GM06990 (cell line): ENCODE measurements around the gene TMEM132A.
A peak's percentile ranks its signal among the peaks of the same experiment; 100 is the strongest.

Experiments used
- DNase-seq: peaks from one replicate; pipeline ENCODE4 v3.0.0-alpha.2; 2011; ENCODE audit not compliant: insufficient read length; ENCODE audit errors: extremely low read depth
- H3K27me3 ChIP-seq: replicated peaks from 2 replicates; pipeline ENCODE4 v1.6.0; 2011; ENCODE audit warnings: low read length; ENCODE audit not compliant: control insufficient read depth, insufficient read depth
- H3K36me3 ChIP-seq: 2 replicates; pipeline ENCODE4 v1.5.1; 2011; ENCODE audit warnings: low read length; ENCODE audit not compliant: control insufficient read depth, insufficient read depth
- H3K4me3 ChIP-seq: replicated peaks from 2 replicates; pipeline ENCODE4 v1.5.1; 2011; ENCODE audit warnings: low read depth, mild to moderate bottlenecking, control low read depth, low read length
- CTCF ChIP-seq: IDR thresholded peaks from 2 replicates; pipeline ENCODE4 v1.5.1; 2011; ENCODE audit warnings: low read length, control low read depth, mild to moderate bottlenecking, inconsistent platforms; ENCODE audit not compliant: insufficient read depth, poor library complexity, severe bottlenecking

The TMEM132A gene

GRCh38 chr11:60946601-60947264 lies 22.5 kb downstream of the TMEM132A start:
- DNase-seq: no peak
- Histone ChIP-seq H3K4me3 (no peak overlapping the region), H3K36me3 (peaks cover 24% of the 10 kb centered on the region), H3K27me3 (no peaks in the 10 kb centered on the region)
- no peak for TF ChIP-seq CTCF

- Histone ChIP-seq H3K27me3 (no peaks in the 10 kb centered on the region), H3K4me3 (no peak overlapping the region), H3K36me3 (peaks cover 16% of the 10 kb centered on the region)
- no peak for DNase-seq
- no peak for TF ChIP-seq CTCF
These were observed 23.4 kb downstream of the TMEM132A start for GRCh38 chr11:60947700-60948099.

- no peaks in the 10 kb centered on the region for H3K27me3 ChIP-seq
- no peak overlapping the region for H3K4me3 ChIP-seq
- TF ChIP-seq CTCF: no peak
- DNase-seq: no peak
- H3K36me3 ChIP-seq: peaks cover 13% of the 10 kb centered on the region
These were observed 24.0 kb downstream of the TMEM132A start for GRCh38 chr11:60948250-60948649.

GRCh38 chr11:60950024-60950423 lies 25.8 kb downstream of the TMEM132A start:
- peak overlapping the region; percentile 91 for H3K4me3 ChIP-seq
- peaks cover 8% of the 10 kb centered on the region for H3K36me3 ChIP-seq
- TF ChIP-seq CTCF: no peak
- H3K27me3 ChIP-seq: no peaks in the 10 kb centered on the region
- no peak for DNase-seq

- no peaks in the 10 kb centered on the region for H3K27me3 ChIP-seq
- TF ChIP-seq CTCF: no peak
- H3K4me3 ChIP-seq: peak overlapping the region; percentile 91
- peaks cover 6% of the 10 kb centered on the region for H3K36me3 ChIP-seq
- DNase-seq: peak; percentile 65
These were observed 26.8 kb downstream of the TMEM132A start for GRCh38 chr11:60950933-60951605.

- H3K4me3 ChIP-seq: peak overlapping the region; percentile 91
- no peak for TF ChIP-seq CTCF
- H3K27me3 ChIP-seq: no peaks in the 10 kb centered on the region
- DNase-seq: no peak
- H3K36me3 ChIP-seq: peaks cover 1% of the 10 kb centered on the region
These were observed 27.3 kb downstream of the TMEM132A start for GRCh38 chr11:60951606-60951903.
